ENCODE results near the gene LSAMP. TPM values are rescaled to one million over a fixed set of nuclear protein-coding genes. Genes with fewer than 3 reads are reported as not detected.

LSAMP gene
- total RNA-seq, 1 experiment from 2014 or later: 0.90 TPM

- WGBS (ENCODE audit: extremely low coverage, insufficient read length, low lambda C conversion rate): no CpG with 5 or more reads among the region's 1 CpG
- Mint-ChIP-seq H3K27ac (no peak overlapping the region), H3K27me3 (ENCODE audit: low read depth) (no peaks in the 10 kb centered on the region), H3K9me3 (no peaks in the 10 kb centered on the region), H3K36me3 (ENCODE audit: insufficient read depth in 1 of 3, low read depth in 3 of 3) (no peaks in the 10 kb centered on the region; a peak in 1 of 7 replicates), H3K4me1 (peaks cover 18 to 21% of the 10 kb centered on the region in 2 experiments), H3K4me3 (no peak overlapping the region)
- Histone ChIP-seq H2BK20ac (ENCODE audit: low read depth, low read length, poor library complexity, severe bottlenecking) (no peak overlapping the region), H3K14ac (ENCODE audit: insufficient read depth, low read length) (no peak overlapping the region), H2BK5ac (ENCODE audit: insufficient read length, low read length) (no peak overlapping the region), H3K23me2 (ENCODE audit: insufficient read length, low read depth, low read length, poor library complexity, severe bottlenecking) (no peaks in the 10 kb centered on the region), H3K4ac (ENCODE audit: low read depth, low read length) (no peak overlapping the region), H2BK120ac (ENCODE audit: low read depth, low read length, poor library complexity, severe bottlenecking) (no peak overlapping the region), H3K79me2 (ENCODE audit: insufficient read depth, low read length) (no peaks in the 10 kb centered on the region), H4K20me1 (ENCODE audit: control insufficient read depth, insufficient read depth, insufficient read length) (no peaks in the 10 kb centered on the region), H4K8ac (replicated peaks; ENCODE audit: insufficient read length, low read depth, low read length) (no peak overlapping the region), H3K27me3 (ENCODE audit: insufficient read depth, low read length) (no peaks in the 10 kb centered on the region), H2AFZ (ENCODE audit: low read length) (no peak overlapping the region), H3K18ac (ENCODE audit: insufficient read length, low read depth, low read length) (no peak overlapping the region), H2BK15ac (ENCODE audit: low read depth, low read length) (no peak overlapping the region), H4K91ac (ENCODE audit: insufficient read length, low read depth, low read length) (no peak overlapping the region), H2BK12ac (ENCODE audit: insufficient read length, low read depth, low read length) (no peak overlapping the region), H2AK5ac (ENCODE audit: insufficient read length, low read length) (no peak overlapping the region), H3T11ph (ENCODE audit: low read length) (no peak overlapping the region), H3K9me3 (ENCODE audit: control insufficient read depth, low read depth, low read length) (no peaks in the 10 kb centered on the region), H3K4me2 (ENCODE audit: insufficient read depth, insufficient read length, low read length) (no peak overlapping the region), H3K79me1 (ENCODE audit: insufficient read depth, low read depth, low read length, poor library complexity, severe bottlenecking) (no peaks in the 10 kb centered on the region), H3K9ac (ENCODE audit: extremely low read depth, insufficient read length, low read length) (no peak overlapping the region), H3K4me1 (ENCODE audit: insufficient read depth, low read length) (peaks cover 4% of the 10 kb centered on the region; the same call in 1 of the 2 replicates), H3K56ac (ENCODE audit: insufficient read length, low read depth, low read length) (no peak overlapping the region), H4K5ac (ENCODE audit: insufficient read length, low read depth, low read length) (no peak overlapping the region), H3K27ac (ENCODE audit: insufficient read length, low read depth, low read length) (no peak overlapping the region), H3K23ac (ENCODE audit: insufficient read length, low read depth, low read length) (no peak overlapping the region)
- TF ChIP-seq CTCF (conservative IDR thresholded peaks at IDR 0.05): no peak
- DNase-seq: no peak
Measured at GRCh38 chr3:115843206-115843605, 602.1 kb downstream of the LSAMP start.
